NCI-H1694 (cell line): ENCODE measurements around the gene LMNTD2.
A peak's percentile ranks its signal among the peaks of the same experiment; 100 is the strongest.
"Not testable (repeated sequence)": the region's sequence is repeated elsewhere in the genome, so short reads cannot be mapped to it uniquely, and the experiment has no call there.

Experiments
- DNase-seq: peaks from one replicate; lab custom pipeline; 2025; lab: John Stamatoyannopoulos, UW

LMNTD2 gene

DNA sequence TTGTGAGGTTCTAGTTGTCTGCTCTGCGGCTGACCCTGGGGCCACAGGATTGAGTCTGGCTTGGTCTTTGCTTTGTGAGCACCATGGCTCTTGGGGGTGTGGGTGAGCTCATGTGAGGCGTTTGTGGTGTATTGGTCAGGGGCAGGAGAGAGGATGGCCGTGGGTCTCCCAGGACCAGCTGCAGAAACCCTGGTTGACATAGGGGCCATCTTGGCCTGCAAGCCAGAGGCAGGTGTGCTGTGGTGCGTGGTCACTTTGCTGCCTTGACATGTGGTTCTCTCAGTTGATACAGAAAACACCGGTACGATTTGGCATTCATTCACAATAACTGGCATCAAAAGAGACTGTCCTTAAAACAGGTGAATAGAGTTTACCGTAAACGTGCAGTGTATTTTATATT lies 27.0 kb upstream of the LMNTD2 start:
- DNase-seq, result no peak

DNA sequence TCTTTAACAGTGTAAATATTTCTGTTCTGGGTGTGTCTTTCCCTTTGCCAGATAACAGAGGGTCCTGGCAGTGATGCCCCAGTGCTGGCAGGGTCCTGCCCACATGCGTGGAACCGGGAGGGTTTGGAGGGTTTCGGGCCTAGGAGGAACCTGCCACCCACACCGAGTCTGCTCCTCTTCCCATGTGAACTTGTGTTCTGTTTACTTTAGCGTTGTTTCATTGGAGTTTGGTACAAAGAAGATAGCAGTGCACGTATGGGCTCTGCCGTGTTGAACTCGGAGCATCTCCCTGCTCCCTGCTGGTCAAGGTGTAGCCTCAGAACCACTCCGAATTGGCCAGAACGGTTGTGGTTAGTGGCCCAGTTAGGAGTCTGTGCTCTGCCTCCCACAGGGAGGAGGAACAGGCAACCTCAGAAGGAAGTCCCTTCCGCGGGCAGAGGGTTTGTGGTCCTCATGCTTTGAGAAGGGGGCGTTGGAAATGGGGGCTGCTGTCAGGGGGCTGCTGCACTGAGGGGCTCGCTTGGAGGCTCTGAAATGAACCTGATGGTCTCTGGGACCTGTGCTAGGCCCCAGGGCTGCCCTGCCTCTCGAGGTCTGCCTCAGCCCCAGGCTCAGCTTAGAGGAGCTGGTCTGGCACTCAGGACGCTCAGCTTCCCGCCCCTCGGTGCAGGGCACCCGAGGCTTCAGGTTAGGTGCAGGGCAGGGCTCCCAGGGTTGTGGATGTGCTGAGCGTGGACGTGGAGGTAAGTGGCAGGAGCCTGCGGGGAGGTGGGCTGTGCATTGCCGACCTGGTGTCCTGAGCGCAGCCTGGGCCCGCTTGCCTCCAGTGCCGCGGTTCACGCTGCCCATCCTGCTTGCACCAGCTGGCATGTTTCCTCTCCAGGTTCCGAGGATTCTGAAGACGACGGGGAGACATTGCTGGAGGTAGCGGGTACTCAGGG lies 26.1 kb upstream of the LMNTD2 start:
- no peak for DNase-seq

DNA sequence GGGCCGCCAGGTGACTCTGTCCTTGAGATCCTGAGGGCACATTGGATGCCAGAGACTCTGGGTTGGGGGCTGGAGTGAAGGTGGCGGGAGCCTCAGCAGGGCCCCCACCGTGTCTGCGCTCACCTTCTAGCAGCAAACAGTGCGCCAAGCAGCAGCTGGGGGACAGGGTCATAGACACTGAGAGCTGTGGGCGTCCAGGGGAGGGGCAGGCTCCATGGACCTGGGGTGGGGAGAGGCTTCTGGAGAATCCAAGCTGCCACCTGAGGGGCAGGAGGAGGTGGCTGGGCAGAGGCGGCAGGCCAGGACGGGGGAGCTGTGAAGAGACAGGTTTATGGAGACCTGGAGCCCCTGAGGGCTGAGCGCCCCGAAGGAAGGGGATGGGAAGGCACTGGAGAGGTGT lies 23.7 kb upstream of the LMNTD2 start:
- no peak for DNase-seq

DNA sequence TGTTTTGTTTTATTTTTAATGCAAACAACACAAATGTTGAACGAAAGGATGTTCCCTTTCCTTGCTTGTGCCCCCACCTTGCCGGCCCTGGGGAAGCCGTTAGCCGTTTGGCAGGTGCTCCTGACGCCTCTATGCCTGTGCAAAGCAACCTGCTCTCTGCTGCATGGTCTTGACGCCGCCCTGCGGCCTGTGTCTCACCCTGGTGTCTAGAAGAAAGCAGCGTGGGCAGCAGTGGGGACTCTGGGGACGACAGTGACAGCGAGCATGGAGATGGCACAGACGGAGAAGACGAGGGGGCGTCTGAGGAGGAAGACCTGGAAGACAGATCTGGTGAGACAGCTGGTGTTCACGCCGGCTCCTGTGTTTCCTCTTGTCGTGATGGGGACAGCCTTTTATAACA lies 21.2 kb upstream of the LMNTD2 start:
- no peak for DNase-seq

DNA sequence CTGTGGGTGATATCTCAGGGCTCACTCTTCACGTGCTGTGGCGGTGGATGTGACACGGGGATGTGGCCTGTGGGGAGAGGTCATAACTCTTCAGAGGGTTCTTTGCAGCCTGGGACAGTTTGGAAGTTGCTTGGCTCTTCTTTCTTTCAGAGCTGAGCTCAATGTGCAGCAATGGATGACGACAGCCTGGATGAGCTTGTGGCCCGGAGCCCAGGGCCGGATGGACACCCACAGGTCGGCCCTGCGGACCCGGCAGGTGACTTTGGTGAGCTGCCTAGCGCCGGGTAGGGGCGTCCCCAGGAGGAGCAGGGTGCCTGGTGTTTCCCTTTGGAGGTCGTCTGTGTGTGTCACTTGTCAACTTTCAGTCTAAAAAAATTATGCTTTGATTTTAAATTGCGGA lies 20.8 kb upstream of the LMNTD2 start:
- no peak for DNase-seq

DNA sequence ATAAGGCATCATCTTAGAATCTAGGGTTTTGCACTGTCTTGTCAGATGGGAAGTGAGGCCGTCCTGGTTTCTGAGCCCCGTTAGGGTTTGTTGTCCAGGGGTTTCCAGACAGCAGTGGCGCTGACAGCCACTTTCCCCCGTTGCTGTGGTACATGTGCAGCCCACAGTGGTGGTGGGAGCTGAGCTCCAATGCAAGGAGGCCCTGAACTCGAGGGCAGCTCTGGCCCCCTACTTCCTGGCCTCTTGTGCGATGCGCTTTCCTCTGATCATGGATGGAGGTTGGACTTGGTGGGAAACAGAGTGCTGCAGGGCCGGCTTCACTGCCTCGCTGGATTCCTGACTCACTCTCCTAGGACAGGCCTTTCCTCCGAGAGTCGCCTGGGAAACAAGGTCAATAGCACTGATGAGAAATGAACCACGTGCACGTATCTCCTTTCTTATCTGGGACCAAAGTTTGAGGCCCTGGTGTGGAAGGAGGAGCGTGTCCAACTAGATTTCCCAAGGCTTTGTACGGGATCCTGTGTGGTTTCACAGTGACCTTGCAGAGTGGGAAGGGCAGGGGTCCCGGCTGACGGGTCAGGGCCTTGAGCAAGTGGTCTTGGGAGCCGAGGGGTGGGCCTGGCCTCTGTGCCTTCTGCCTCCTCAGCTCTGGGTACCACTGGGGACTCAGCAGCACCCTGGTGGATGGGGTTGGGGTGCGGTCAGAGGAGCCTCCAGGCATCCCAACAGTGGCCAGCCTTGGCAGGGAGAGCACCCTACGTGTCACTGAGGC lies 19.5 kb upstream of the LMNTD2 start:
- no peak for DNase-seq

DNA sequence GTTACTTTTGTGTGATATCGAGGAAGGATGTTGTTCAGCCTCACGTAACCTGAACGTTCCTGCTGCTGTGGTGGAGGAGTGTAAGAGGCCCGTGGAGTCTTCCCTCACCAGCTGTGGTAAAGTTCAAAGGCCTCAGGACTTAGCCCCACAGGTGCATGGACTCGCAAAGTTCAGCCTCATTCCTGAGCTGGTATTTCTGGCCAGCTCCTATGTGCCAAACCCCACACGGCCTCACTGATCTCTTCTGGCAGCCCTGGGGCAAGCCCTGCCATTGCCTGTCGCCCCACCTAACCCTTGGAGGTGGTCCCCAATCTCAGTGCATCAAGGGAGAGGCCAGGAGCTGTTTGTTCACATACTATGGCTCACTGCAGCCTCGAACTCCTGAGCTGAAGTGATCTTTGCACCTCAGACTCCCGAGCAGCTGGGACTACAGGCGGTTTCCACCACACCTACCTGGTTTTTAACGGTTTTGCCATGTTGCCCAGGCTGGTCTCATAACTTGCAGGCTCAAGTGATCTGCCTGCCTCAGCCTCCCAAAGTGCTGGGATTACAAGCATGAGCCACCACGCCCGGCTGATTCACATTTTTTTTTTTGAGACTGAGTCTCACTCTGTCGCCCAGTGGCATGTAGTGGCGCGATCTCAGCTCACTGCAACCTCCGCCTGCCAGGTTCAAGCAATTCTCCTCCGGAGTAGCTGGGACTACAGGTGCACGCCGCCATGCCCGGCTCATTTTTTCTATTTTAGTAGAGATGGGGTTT lies 17.9 kb upstream of the LMNTD2 start:
- DNase-seq, result no peak

DNA sequence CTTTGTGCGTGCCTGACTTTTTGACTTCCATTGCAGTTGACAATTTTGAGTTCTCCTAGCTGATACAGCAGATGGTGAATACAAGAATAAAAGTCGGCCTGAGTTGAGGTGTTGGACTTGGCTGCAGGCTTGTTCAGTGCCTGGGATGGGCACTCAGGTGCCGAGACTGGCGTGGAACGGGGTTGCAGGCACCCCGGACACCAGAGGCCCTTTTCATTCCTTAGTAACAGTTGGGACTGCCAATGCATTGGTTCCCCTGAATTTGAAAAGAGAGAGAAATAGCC lies 17.0 kb upstream of the LMNTD2 start:
- no peak for DNase-seq

DNA sequence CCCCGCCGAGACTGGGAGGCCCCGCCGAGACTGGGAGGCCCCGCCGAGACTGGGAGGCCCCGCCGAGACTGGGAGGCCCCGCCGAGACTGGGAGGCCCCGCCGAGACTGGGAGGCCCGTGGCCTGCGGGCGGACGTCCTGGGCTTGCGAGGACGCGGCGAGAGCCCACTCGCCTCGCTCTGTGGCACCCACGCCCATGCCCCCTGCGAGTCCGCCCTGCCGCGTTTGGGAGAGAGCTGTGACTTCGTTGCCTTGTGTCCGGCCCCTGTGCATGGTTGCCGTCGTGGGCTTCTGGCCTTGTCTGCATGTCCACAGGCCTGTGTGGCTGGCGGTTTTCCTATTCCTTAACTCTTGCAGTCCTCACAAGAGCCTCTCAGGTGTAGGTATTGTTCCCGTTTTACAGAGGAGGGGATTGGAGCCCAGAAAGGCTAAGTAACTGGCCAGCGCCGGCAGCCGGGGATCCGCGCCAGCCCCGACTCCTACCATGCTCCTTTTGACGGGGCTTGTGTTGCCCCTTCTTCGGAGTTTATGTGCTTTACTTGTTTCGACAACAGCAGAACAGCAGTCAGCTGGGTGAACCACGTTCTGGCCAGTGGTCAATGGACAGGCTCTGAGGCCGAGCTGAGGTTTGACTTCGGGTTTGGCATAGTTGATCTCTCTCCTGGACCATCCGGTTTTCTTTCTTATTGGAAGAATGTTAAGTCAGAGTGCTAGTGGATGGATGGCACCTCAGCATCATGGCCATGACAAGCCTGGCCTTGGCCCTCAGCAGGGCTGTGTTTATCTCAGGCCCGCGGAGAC lies 16.5 kb upstream of the LMNTD2 start:
- no peak for DNase-seq

DNA sequence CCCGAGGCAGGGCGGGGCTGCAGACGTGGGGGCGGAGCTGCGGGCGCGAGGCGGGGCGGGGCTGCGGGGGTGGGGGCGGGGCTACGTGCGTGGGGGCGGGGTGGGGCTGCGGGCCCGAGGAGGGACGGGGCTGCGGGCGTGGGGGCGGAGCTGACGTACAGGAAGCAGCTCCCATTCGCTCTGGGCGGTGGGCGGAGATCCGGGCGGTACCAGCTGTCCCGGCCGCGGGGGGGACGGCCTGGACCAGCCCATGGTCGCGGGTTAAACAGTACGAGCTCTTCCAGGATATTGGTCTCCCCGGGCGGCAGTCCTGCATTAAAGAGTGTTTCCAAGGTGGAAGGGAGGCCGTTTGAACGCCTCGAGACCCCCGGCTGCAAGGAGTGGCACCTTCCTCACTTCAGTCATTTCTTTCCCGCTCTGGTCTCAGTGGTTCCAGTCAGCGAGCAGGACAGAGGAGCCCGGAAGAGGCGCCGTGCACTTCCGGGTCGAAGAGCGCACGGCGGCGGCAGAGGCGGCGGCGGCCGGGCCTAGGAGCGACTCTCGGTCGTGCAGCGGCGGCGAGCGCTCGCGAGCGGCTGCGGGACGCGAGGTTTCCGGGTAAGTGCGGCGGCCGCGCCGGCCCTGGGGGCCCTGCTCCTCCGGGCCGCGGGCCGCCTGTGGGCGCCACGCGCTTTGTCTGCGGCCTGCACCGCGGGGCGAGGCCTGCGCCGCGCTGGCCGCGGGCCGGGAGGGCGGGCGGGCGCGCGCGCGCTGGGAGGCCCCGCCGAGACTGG lies 15.6 kb upstream of the LMNTD2 start, which contains the start of gene PHRF1:
Gene PHRF1 (plus strand): TSS at position 475 of the 773 bp plus-strand sequence. CDS start 5,043 bp downstream, outside the sequence.
- DNase-seq, result peak; percentile 79

DNA sequence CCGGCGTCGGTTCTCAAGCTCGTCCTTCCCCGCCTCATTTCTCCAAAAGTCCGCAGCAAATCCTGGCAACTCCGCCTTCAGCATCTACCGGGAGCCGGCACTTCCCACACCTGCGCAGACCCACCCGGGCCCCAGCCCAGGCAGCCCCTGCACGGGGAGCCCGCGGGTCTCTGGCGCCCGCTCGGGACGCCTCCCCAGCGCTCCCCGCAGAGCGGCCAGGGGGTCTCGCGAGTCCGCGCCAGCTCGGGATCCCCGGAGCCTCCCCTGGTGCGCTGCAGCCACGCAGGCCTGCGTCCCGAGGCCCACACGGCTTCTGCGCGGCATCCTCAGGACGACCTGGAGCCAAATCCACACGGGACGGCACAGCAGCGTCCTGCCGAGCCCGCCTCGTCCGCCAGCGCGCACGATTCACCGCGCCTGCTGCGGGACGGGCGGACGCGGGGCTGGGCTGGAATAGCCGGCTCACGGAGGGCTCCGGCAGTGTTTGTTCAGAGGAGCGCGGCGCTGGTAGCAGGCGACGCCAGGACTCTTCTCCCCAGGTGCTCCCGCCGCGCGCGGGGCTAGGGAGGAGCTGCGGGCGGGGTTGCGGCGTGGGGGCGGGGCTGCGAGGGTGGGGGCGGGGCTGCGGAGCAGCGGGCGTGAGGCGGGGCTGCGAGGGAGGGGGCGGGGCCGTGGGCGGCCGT lies 14.9 kb upstream of the LMNTD2 start:
- no peak for DNase-seq

DNA sequence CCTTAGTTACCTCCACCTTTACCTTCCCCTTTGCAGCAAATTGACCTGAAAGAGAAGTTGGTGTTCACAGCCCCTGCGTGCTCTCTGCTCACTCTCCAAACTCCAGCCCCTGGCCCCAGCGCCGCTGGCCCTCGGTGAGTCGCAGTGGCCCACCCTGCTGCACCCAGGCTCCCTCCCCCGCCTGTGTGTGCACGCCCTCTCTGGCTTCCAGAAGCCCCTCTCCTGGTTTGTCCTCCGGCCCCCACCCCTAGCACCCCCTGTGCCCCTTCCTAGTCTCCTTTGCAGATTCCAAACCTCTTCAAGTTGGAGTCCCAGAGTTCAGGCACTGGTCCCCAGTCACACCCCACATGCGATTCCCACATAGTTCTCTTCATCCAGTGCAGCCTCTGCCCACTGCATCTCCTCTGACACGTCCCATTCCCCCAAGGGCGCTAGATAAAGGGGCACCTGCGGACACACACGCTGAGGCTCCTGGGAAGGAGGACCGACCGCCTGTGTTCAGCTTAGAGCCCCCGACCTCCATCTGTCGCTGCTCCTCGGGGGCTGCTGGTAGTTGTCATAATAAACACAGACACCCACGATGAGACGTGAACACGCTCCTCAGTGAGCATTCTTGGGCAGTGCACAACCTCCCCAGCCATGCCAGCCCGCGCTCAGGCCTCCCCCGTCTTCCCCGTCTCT lies 14.2 kb upstream of the LMNTD2 start:
- DNase-seq, result no peak

DNA sequence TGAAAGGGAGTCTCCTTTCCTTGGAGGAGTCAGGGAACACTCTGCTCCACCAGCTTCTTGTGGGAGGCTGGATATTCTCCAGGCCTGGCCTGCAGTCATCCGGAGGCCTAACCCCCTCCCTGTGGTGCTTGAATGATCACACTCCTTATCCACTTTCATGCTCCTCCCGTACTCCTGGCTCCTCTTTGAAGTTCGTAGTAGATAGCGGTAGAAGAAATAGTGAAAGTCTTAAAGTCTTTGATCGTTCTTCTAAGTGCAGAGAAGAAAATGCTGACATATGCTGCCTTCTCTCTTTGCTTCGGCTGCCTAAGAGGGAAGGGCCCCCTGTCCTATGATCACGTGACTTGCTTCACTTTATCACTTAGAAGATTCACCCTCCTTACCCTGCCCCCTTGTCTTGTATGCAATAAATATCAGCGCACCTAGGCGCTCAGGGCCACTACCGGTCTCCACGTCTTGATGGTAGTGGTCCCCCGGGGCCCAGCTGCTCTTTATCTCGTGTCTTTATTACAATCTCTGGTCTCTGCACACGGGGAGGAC lies 13.6 kb upstream of the LMNTD2 start:
- not testable (repeated sequence) for DNase-seq

DNA sequence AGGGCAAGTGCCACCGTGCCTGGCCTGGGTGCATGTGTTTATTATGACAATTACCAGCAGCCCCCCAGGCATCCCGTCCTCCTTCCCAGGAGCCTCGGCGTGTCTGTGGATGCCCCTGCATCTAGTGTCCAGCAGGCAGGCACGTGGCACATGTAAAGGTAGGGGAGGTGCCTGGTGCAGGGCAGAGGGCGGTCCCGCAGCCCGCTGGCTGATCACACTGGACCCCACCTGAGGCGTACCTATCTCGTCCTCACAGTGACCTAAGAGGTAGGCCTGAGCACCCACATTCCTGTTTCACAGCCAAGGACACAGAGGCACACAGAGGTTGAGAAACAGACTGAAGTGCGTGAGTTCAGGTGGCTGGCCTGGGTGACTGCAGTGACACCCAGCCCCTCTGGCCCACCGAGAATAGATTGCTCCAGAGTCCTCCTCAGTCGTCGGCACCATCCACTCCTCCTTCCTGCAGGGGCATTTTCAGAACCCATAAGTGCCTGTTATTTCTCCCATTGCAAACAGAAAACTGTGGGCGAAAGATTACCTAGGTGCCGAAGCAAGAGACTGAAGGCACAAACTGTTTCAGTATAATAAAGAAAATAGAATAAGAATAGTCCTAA lies 12.7 kb upstream of the LMNTD2 start:
- no peak for DNase-seq

DNA sequence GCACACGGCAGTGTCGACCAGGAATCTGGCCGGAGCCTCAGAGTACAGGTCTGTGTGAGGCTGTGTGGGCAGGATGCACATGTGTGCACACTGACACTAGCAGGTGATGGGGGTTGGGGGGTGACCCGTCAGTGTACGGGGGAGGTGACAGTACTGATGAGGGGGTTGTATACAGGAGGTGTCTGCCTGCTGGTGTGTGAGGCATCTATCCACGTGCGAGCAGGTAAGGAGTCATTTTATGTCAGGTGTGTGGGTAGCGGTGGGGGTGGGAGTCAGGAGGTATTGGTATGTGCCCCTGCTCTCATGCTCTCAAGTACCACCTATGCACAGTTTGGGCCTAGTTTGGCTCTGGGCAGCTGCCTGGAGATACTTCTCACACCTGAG lies 11.3 kb upstream of the LMNTD2 start:
- no peak for DNase-seq

DNA sequence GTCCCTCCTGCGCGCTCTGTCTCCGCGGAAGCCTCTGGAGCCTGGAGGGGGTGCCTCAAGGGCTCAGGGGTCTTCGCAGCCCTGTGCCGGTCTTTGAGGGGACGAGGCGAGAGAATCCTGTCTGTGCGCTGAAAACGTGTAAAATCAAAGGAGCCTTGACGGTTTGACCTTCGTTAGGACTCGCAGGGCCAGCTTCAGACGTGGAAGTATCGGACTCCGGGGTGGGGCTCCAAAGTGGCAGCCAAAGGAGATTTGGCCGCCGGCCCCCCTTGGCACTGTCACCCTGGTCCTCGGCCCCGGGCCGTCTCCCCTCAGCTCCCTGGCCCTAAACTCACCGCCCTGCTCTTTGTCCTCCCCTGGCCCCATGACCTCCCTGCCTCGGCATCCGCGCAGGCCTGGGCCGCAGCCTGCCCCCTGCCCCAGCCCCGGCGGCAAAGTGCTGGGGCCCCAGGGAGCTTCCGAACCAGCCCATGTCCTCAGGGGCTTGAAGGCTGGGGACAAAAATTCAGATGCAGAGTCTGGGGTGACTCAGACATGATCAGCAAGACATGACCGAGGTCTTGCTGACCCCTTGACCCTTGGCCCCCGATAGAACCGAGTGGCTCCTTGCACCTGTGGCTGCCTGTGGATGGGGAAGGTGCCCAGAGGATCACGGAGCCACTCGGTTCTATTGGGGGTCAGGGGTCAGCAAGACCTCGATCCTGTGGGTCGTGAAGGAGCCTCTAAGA lies 8.8 kb upstream of the LMNTD2 start:
- DNase-seq, result no peak

DNA sequence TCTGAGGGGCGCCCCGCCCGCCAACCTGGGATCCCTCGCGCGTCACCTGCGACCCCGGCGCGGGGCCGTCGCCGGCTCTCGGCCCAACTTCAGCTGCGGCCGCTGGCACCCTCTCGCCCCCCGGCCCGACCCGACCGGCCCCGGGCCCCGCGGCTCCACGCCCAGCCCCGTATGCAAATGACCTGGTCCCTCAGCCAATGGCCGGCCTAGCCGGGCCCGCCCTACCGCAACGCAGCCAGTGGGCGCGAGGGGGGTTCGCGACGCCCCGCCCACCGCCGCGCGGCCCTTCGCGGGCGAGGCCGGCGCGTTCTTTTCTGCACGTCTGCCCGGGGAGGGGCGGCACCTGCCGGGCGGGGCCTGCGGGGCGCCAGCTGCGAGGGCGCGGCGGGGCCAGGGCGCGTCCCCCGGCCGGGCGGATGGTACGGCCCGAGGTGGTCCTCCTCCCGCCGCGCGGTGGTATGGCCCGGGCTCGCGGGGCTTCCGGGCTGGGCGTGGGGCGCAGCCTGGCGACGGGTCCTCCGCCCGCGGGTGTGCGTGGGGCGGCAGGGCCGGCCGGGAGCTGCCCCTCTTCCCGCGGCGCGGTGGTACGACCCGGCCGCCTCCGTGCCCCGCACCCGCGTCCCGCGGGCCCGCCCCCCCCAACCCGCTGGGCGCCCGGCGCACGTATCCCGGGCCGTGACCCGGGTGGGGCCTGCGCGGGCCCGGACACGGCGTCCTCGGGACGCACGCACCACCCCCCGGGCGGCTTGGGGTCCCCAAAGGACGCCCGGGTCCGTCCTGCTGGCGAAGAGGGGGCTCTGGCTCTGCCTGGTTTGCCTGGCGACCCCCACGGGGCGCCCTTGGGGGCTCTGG lies 8.0 kb upstream of the LMNTD2 start:
- peak; percentile 60 for DNase-seq
